ENCODE results near the gene PIK3R5. TPM values are rescaled to one million over a fixed set of nuclear protein-coding genes. Genes with fewer than 3 reads are reported as not detected.

The PIK3R5 gene
- total RNA-seq, 1 experiment from 2014 or later: 5.9 TPM

- ATAC-seq (no peak), DNase-seq (ENCODE audit: low spot score) (no peak)
- TF ChIP-seq ZMAT4 (CRISPR knock-in tag; IDR thresholded peaks at IDR 0.05) (no peak), ZNF512 (CRISPR knock-in tag; IDR thresholded peaks at IDR 0.05; ENCODE audit: borderline replicate concordance) (peak; percentile 86; the same call in 1 of the 2 replicates)
- H3K27me3 Mint-ChIP-seq (ENCODE audit: low read depth): peaks cover 92% of the 10 kb centered on the region
- H3K27ac Mint-ChIP-seq: no peak overlapping the region
- H3K4me3 Mint-ChIP-seq: no peak overlapping the region
- no peaks in the 10 kb centered on the region for H3K9me3 Mint-ChIP-seq
- ChIA-PET POLR2A (no interaction called here), CTCF (no interaction called here)
- H3K36me3 Mint-ChIP-seq: no peaks in the 10 kb centered on the region; the same call in 1 of the 2 replicates
- H3K4me1 Mint-ChIP-seq: peaks cover 16% of the 10 kb centered on the region
Observed at GRCh38 chr17:9007052-9007714, 41.7 kb upstream of the PIK3R5 start.

GRCh38 chr17:9006175-9006767 lies 40.8 kb upstream of the PIK3R5 start:
- TF ChIP-seq AR (CRISPR knock-in tag; IDR thresholded peaks at IDR 0.05): no peak
- no peak for TF ChIP-seq ZMAT4 (CRISPR knock-in tag; IDR thresholded peaks at IDR 0.05)
- no peak for TF ChIP-seq ATF1 (CRISPR knock-in tag; IDR thresholded peaks at IDR 0.05)
- TF ChIP-seq FOXP1 (CRISPR knock-in tag; IDR thresholded peaks at IDR 0.05; ENCODE audit: borderline replicate concordance): no peak
- TF ChIP-seq TCF7 (CRISPR knock-in tag; IDR thresholded peaks at IDR 0.05; ENCODE audit: low read depth): no peak
- no peak for TF ChIP-seq EMX1 (CRISPR knock-in tag; IDR thresholded peaks at IDR 0.05)
- TF ChIP-seq CBFB (CRISPR knock-in tag; IDR thresholded peaks at IDR 0.05; ENCODE audit: low read depth): no peak
- TF ChIP-seq ATF3 (CRISPR knock-in tag; conservative IDR thresholded peaks at IDR 0.05): no peak
- no peak for TF ChIP-seq ZNF317 (CRISPR knock-in tag; IDR thresholded peaks at IDR 0.05; ENCODE audit: borderline replicate concordance, low read depth)
- TF ChIP-seq PREB (CRISPR knock-in tag; IDR thresholded peaks at IDR 0.05; ENCODE audit: borderline replicate concordance): no peak
- no peak for TF ChIP-seq ZNF219 (CRISPR knock-in tag; IDR thresholded peaks at IDR 0.05; ENCODE audit: borderline replicate concordance)
- H3K27ac Mint-ChIP-seq: no peak overlapping the region
- ChIA-PET CTCF (interaction anchor here (5.3 kb wide), 1 partner anchor 14 kb away, joined by 23 read pairs; the partner anchor contains the start of gene NTN1), POLR2A (no interaction called here)
- peaks cover 22% of the 10 kb centered on the region for H3K4me1 Mint-ChIP-seq
- H3K27me3 Mint-ChIP-seq (ENCODE audit: low read depth): peaks cover 93% of the 10 kb centered on the region
- no peak for ATAC-seq
- no peak overlapping the region for H3K4me3 Mint-ChIP-seq
- no peaks in the 10 kb centered on the region; the same call in 1 of the 2 replicates for H3K36me3 Mint-ChIP-seq
- no peaks in the 10 kb centered on the region for H3K9me3 Mint-ChIP-seq
- DNase-seq (ENCODE audit: low spot score): no peak

- no peak for DNase-seq (ENCODE audit: low spot score)
- no peak for ATAC-seq
- Mint-ChIP-seq H3K9me3 (0 out of 2 replicates have a peak, but pooled peaks cover 5% of the 10 kb centered on the region), H3K36me3 (no peaks in the 10 kb centered on the region; the same call in 1 of the 2 replicates), H3K4me1 (peaks cover 18% of the 10 kb centered on the region), H3K27ac (no peak overlapping the region), H3K4me3 (peak overlapping the region; percentile 65), H3K27me3 (ENCODE audit: low read depth) (peaks cover 93% of the 10 kb centered on the region)
- ChIA-PET CTCF (interaction anchor here (0.7 to 5.3 kb wide), 8 partner anchors 16 to 517 kb away, joined by 3 to 23 read pairs (median 5); partner anchors contain the start of gene NTN1), POLR2A (no interaction called here)
- TF ChIP-seq KAT7 (CRISPR knock-in tag; IDR thresholded peaks at IDR 0.05; ENCODE audit: borderline replicate concordance) (no peak), FOXP1 (CRISPR knock-in tag; IDR thresholded peaks at IDR 0.05; ENCODE audit: borderline replicate concordance) (no peak), STAT6 (CRISPR knock-in tag; conservative IDR thresholded peaks at IDR 0.05; ENCODE audit: low read depth) (no peak), MLX (CRISPR knock-in tag; IDR thresholded peaks at IDR 0.05) (no peak), IRF2 (CRISPR knock-in tag; IDR thresholded peaks at IDR 0.05; ENCODE audit: borderline replicate concordance, low read depth) (no peak), SMAD4 (CRISPR knock-in tag; IDR thresholded peaks at IDR 0.05) (no peak), NR3C1 (CRISPR knock-in tag; conservative IDR thresholded peaks at IDR 0.05; ENCODE audit: low read depth) (no peak), ZNF671 (CRISPR knock-in tag; IDR thresholded peaks at IDR 0.05) (no peak), RELA (CRISPR knock-in tag; IDR thresholded peaks at IDR 0.05; ENCODE audit: borderline replicate concordance) (no peak)
Observed at GRCh38 chr17:9004961-9005285, 39.4 kb upstream of the PIK3R5 start.

All from WTC11 (cell line).